HG02884 (cell line): ENCODE measurements around the gene SYNPO.

ENCODE experiments used
- ATAC-seq: cut with Tn5 transposase; IDR thresholded peaks from one replicate; pipeline ENCODE4 v1.9.1; 2021; ENCODE audit warnings: mild to moderate bottlenecking, moderate library complexity; ENCODE audit not compliant: unreplicated experiment

SYNPO gene

GRCh38 chr5:150689120-150689519 lies 48.7 kb downstream of the SYNPO start:
- no peak for ATAC-seq

GRCh38 chr5:150690760-150691159 lies 50.3 kb downstream of the SYNPO start:
- ATAC-seq: no peak

- ATAC-seq: no peak
These were observed 51.8 kb downstream of the SYNPO start for GRCh38 chr5:150692276-150692675.

GRCh38 chr5:150694612-150695011 lies 54.2 kb downstream of the SYNPO start:
- no peak for ATAC-seq

GRCh38 chr5:150700246-150700593 lies 59.8 kb downstream of the SYNPO start:
- peak; percentile 2 for ATAC-seq

GRCh38 chr5:150700594-150701377 lies 60.3 kb downstream of the SYNPO start, which contains the start of gene RBM22:
Gene RBM22 (minus strand): TSS chr5:150701062. CDS start chr5:150700985, 77 bp downstream.
- ATAC-seq: peak; percentile 97

GRCh38 chr5:150703762-150704161 lies 63.3 kb downstream of the SYNPO start:
- no peak for ATAC-seq

- ATAC-seq: no peak
These were observed 66.4 kb downstream of the SYNPO start for GRCh38 chr5:150706776-150707390.
